GM18519 (cell line): ENCODE results near the gene SDF2.
"Not testable (repeated sequence)": the region's sequence is repeated elsewhere in the genome, so short reads cannot be mapped to it uniquely, and the experiment has no call there.

Experiments
- ATAC-seq: cut with Tn5 transposase; IDR thresholded peaks from one replicate; pipeline ENCODE4 v1.9.1; 2021; ENCODE audit warnings: mild to moderate bottlenecking, moderate library complexity; ENCODE audit not compliant: unreplicated experiment, low FRiP score

SDF2 gene

GRCh38 chr17:28635506-28635905 lies 26.2 kb downstream of the SDF2 start:
- no peak for ATAC-seq

DNA sequence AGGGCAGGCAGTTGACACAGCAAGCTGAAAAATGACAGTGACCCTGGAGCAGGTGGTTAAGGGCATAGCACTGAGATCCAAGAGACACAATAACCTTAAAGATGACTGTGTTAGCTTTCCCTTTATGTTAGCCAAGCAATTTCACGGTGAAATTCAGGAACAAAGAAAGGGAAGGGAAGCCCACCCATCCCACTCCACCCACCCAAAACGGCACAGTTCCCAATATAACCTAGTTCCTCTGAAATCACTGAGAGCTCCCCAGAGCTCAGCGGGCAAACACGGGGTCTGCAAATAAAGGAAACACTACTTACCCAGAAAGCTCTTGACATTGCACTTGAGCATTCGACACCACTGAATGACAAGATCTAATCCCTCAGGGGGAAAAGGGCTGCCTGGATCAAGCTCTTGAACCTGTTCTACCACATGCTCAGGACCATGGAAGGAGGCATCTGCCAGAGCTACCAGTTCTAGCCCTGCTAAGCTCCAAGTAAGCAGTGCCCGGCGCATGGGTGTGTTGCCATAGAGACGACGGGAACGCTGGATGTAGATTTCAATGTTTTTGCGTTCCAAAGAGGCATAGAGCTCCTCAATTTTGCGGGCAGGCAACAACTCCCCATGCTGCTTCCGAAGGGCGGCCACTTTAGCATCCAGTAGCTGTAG lies 27.4 kb downstream of the SDF2 start:
- ATAC-seq = no peak

GRCh38 chr17:28626818-28627217 lies 34.9 kb downstream of the SDF2 start:
- ATAC-seq = no peak

DNA sequence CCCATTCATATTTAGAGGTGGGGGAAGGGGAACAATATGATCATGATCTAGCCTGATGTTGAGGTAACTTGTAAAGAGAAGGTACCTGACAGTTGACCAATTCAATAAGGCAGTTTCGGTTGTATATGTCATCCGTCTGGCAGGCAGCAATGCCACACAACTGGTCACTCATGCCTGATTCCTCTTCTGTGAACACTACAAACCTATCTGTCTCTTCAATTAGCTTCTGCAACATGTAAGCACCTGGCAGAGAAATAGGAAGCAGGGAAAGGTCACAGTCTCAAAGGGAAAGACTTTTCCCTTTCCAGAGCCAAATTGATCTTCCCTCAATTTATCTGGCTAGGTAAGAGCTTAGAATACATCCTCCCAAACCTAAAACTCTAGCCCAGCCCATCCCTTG lies 37.6 kb downstream of the SDF2 start:
- no peak for ATAC-seq

DNA sequence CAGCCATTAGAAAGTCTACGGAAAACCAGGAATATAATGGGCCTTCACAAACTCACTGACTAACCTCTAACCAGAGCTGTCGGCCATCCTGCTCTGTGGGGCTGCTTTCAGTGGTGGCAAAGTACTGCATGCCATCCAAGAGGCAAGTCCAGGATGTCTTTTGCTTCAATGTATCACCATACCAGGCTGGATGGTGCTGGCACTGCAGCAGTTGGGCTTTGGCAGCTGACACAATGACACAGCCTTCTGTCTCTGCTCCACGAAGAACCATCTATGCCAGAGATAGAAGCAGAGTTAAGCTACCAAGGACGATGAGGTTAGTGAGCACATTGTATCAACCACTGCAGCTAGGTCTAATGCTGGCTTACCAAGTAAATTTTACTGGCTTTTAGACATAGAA lies 38.0 kb downstream of the SDF2 start:
- ATAC-seq = no peak

DNA sequence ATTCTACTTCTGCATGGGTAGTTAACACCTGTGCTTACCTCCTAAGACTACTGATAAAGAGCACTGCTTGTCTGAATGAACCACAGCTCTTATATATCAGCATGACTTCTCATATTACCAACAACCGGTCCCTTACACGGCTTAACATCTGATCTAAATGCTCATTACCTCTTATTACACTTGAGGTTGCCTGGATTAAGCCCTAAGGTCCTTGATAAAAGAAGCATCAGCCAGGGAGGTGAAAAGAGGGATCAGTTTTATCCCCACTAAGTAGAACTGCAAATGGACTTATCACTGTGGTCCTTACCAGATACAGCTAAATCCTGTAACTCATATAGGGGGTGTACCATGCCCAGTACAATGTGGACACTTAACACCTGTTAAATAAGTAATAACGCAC lies 39.5 kb downstream of the SDF2 start:
- ATAC-seq = no peak

- no peak for ATAC-seq
Measured at GRCh38 chr17:28620010-28620409, 41.7 kb downstream of the SDF2 start.

DNA sequence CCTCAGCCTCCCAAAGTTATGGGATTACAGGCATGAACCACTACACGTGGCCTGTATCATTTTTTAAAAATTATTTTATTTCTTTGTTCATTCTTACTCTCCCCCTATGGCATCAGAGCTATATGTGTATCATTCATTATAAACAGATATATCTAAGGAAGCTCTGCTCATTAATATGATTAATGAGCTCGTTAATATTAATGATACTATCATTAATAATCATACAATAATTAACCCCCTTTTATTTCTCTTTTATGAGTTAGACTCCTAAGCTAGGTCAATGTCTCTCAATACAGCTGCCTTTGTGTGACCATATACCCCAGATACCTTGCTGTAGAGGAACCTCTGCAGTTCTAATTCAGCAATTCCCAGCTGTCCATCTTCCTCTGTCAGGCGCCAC lies 43.2 kb downstream of the SDF2 start:
- ATAC-seq = no peak

GRCh38 chr17:28616281-28616680 lies 45.4 kb downstream of the SDF2 start:
- ATAC-seq = no peak

DNA sequence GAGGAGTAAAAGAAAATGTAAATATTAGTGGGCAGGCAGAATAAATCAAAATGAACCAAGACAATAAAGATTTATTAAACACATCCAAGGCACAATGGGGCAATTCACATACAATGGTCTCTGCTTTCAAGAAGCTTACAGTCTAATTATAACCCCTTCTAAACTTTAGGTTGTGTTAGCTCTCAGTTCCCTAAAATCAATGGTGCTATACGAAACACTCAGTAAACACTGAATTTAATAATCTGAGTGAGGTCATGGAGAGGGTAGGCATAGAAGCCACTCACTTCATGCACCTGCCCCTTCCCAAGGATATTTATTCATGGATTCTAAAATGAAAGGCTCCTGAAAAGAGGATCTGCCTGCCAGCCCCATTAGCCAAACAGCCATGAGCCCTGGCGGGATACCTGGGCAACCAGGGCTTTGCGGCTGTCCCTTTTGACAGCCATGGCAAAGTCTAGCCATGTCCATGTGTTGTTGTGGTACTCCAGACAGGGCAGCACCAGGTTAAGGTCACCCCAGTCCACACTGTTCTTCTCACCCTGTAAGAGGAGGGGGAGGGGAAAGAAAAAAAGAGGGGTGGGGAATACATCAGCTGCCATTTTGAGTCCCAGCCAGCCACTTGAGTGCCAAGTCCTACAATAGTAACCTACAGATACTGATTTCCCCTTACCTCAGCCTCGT lies 46.3 kb downstream of the SDF2 start:
- no peak for ATAC-seq

- ATAC-seq = no peak
Measured at GRCh38 chr17:28613931-28614381, 47.8 kb downstream of the SDF2 start, which contains the start of gene RSKR. TSS of gene RSKR (minus strand) at chr17:28614185. CDS start at chr17:28614161, 24 bp downstream.

- ATAC-seq = no peak
Measured at GRCh38 chr17:28612936-28613872, 48.5 kb downstream of the SDF2 start.

DNA sequence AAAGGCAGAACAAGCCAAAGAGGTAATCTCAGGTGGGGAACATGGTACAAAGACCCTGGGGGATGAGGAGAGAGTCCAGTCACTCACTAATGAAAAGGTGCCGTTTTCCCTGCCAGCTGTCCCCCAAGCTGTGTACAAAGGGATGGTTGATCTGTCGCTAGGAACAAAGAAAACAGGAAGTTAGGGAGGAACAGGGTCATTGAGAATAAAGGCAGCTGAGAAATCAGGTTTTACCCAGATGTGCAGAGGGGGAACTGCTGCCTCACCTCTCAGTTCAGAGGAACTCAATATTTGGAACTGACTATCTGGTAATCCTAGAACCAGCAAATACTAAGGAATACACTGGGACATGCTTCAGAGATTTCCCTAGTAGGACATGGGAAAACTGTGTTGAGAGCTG lies 49.2 kb downstream of the SDF2 start:
- no peak for ATAC-seq

- no peak for ATAC-seq
Measured at GRCh38 chr17:28610376-28610775, 51.3 kb downstream of the SDF2 start.

- ATAC-seq = not testable (repeated sequence)
Measured at GRCh38 chr17:28604031-28604430, 57.7 kb downstream of the SDF2 start.

GRCh38 chr17:28599311-28600184 lies 62.2 kb downstream of the SDF2 start:
- ATAC-seq = peak; percentile 38

- peak; percentile 53 for ATAC-seq
Measured at GRCh38 chr17:28598799-28599310, 62.9 kb downstream of the SDF2 start, which contains the start of gene SPAG5. TSS of gene SPAG5 (minus strand) at chr17:28599025. CDS start at chr17:28598946, 79 bp downstream.

DNA sequence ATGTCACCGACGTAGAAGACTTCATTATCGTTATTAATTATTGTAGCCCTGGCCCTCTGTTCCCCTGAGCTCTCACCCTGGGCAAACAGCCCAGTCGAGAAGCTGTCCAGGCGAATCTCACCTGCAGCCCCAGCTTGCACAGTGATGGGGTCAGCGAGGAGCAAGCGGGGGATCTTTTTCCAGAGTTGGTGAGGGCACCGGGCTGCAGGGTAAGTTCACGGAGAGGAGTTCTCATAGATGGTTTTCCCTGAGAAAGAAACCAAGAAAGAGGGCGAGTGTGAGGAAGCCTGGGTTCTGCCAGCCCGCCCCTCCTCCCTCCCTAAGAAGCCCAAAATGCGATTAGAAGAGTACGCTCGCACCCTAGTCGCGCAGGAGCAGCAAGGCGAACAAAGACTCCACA lies 63.3 kb downstream of the SDF2 start:
- no peak for ATAC-seq
